ENCODE results near the gene FRMPD4. TPM values are rescaled to one million over a fixed set of nuclear protein-coding genes. Genes with fewer than 3 reads are reported as not detected.
A peak's percentile ranks its signal among the peaks of the same experiment; 100 is the strongest.

The FRMPD4 gene
- total RNA-seq, 1 donor from 2014 or later: 0.54 TPM

DNA sequence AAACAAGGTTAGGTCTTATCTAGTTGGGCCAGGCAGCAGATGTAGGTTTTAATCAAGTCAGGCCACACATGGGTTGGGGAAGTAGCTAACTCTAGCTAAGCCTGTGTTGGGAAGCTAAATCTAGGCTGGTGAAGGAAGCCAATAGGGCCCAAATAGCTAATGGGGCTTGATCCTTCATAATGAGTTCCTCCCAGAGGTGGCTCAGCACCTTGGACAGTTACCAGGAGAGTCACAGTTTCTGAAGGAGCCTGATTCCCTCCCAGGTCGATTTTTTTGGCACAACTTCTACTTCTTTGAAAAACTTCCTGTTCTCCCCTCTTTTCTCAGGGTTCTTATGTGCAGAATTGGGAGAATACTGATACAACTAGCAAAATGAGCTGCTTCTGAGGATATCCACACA, 410.5 kb downstream of the FRMPD4 start:
- no peak for DNase-seq (ENCODE audit: low read depth)
- Histone ChIP-seq H3K36me3 (ENCODE audit: insufficient read depth, low read length) (no peaks in the 10 kb centered on the region), H3K27ac (ENCODE audit: low read depth, low read length) (no peak overlapping the region), H3K79me2 (ENCODE audit: insufficient read depth, low read length) (no peaks in the 10 kb centered on the region), H3K9me3 (ENCODE audit: insufficient read depth, low read depth, low read length) (no peaks in the 10 kb centered on the region), H2AFZ (ENCODE audit: low read depth, low read length) (no peak overlapping the region), H3K4me3 (ENCODE audit: insufficient read depth, low read depth, low read length) (no peak overlapping the region), H3K9ac (ENCODE audit: low read length) (no peak overlapping the region), H3K4me1 (ENCODE audit: insufficient read depth, low read length) (no peaks in the 10 kb centered on the region), H3K27me3 (ENCODE audit: insufficient read depth, low read length) (no peaks in the 10 kb centered on the region), H4K20me1 (ENCODE audit: insufficient read depth, low read length) (no peaks in the 10 kb centered on the region), H3K4me2 (ENCODE audit: low read length) (no peak overlapping the region)
- peak; percentile 90 for FAIRE-seq
- Mint-ChIP-seq H3K9me3 (ENCODE audit: unreplicated experiment) (no peaks in the 10 kb centered on the region), H3K27me3 (ENCODE audit: low read depth, unreplicated experiment) (no peaks in the 10 kb centered on the region), H3K27ac (ENCODE audit: unreplicated experiment) (no peak overlapping the region), H3K4me3 (ENCODE audit: unreplicated experiment) (no peak overlapping the region), H3K36me3 (ENCODE audit: low read depth, unreplicated experiment) (no peaks in the 10 kb centered on the region), H3K4me1 (ENCODE audit: low read depth, unreplicated experiment) (no peaks in the 10 kb centered on the region)
- TF ChIP-seq EZH2 (IDR thresholded peaks at IDR 0.05; ENCODE audit: insufficient read depth, low read length) (no peak), CTCF (IDR thresholded peaks at IDR 0.05; ENCODE audit: insufficient read depth, low read depth, low read length) (no peak)

DNA sequence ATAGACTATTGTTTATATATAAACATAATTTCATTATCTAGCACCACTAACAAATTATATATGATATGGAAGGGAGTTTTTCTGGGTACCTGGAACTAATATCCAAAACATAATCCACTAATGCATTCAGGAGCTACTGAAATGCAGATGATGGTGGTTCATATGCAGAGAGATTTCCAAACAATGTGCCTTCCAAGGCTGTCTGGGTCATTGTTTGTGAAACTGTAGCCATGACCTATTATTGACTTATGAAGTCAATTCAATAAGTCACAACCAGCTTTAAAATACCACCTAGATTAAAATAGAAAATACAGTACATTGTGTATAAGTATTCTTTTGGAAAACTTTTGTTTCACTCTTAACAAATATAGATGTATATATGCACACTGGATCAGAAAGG, 415.9 kb downstream of the FRMPD4 start:
- no peak overlapping the region for H3K27ac ChIP-seq (ENCODE audit: low read depth, low read length)
- no peak for FAIRE-seq
- H3K36me3 ChIP-seq (ENCODE audit: insufficient read depth, low read length): no peaks in the 10 kb centered on the region
- no peak for TF ChIP-seq EZH2 (IDR thresholded peaks at IDR 0.05; ENCODE audit: insufficient read depth, low read length)
- H3K4me1 ChIP-seq (ENCODE audit: insufficient read depth, low read length): no peaks in the 10 kb centered on the region
- no peaks in the 10 kb centered on the region for H3K27me3 Mint-ChIP-seq (ENCODE audit: low read depth, unreplicated experiment)
- H3K4me3 Mint-ChIP-seq (ENCODE audit: unreplicated experiment): no peak overlapping the region
- H3K9ac ChIP-seq (ENCODE audit: low read length): no peak overlapping the region
- no peak overlapping the region for H3K27ac Mint-ChIP-seq (ENCODE audit: unreplicated experiment)
- no peaks in the 10 kb centered on the region for H3K4me1 Mint-ChIP-seq (ENCODE audit: low read depth, unreplicated experiment)
- no peaks in the 10 kb centered on the region for H3K36me3 Mint-ChIP-seq (ENCODE audit: low read depth, unreplicated experiment)
- H3K79me2 ChIP-seq (ENCODE audit: insufficient read depth, low read length): no peaks in the 10 kb centered on the region
- no peak overlapping the region for H3K4me3 ChIP-seq (ENCODE audit: insufficient read depth, low read depth, low read length)
- no peak for DNase-seq (ENCODE audit: low read depth)
- no peaks in the 10 kb centered on the region for H3K9me3 ChIP-seq (ENCODE audit: insufficient read depth, low read depth, low read length)
- H2AFZ ChIP-seq (ENCODE audit: low read depth, low read length): no peak overlapping the region
- no peaks in the 10 kb centered on the region for H3K27me3 ChIP-seq (ENCODE audit: insufficient read depth, low read length)
- no peaks in the 10 kb centered on the region for H3K9me3 Mint-ChIP-seq (ENCODE audit: unreplicated experiment)
- H4K20me1 ChIP-seq (ENCODE audit: insufficient read depth, low read length): no peaks in the 10 kb centered on the region
- H3K4me2 ChIP-seq (ENCODE audit: low read length): no peak overlapping the region

- Histone ChIP-seq H3K79me2 (ENCODE audit: insufficient read depth, low read length) (no peaks in the 10 kb centered on the region), H3K4me3 (ENCODE audit: insufficient read depth, low read depth, low read length) (no peak overlapping the region), H3K4me2 (ENCODE audit: low read length) (no peak overlapping the region), H3K9ac (ENCODE audit: low read length) (no peak overlapping the region), H2AFZ (ENCODE audit: low read depth, low read length) (no peak overlapping the region), H4K20me1 (ENCODE audit: insufficient read depth, low read length) (no peaks in the 10 kb centered on the region), H3K4me1 (ENCODE audit: insufficient read depth, low read length) (no peaks in the 10 kb centered on the region), H3K27ac (ENCODE audit: low read depth, low read length) (no peak overlapping the region), H3K9me3 (ENCODE audit: insufficient read depth, low read depth, low read length) (no peaks in the 10 kb centered on the region), H3K36me3 (ENCODE audit: insufficient read depth, low read length) (no peaks in the 10 kb centered on the region), H3K27me3 (ENCODE audit: insufficient read depth, low read length) (no peaks in the 10 kb centered on the region)
- TF ChIP-seq CTCF (IDR thresholded peaks at IDR 0.05; ENCODE audit: insufficient read depth, low read depth, low read length) (no peak), EZH2 (IDR thresholded peaks at IDR 0.05; ENCODE audit: insufficient read depth, low read length) (no peak)
- Mint-ChIP-seq H3K27me3 (ENCODE audit: low read depth, unreplicated experiment) (no peaks in the 10 kb centered on the region), H3K36me3 (ENCODE audit: low read depth, unreplicated experiment) (no peaks in the 10 kb centered on the region), H3K4me3 (ENCODE audit: unreplicated experiment) (no peak overlapping the region), H3K4me1 (ENCODE audit: low read depth, unreplicated experiment) (peaks cover 3% of the 10 kb centered on the region), H3K27ac (ENCODE audit: unreplicated experiment) (peak overlapping the region; percentile 12), H3K9me3 (ENCODE audit: unreplicated experiment) (no peaks in the 10 kb centered on the region)
- peak; percentile 25 for DNase-seq (ENCODE audit: low read depth)
- no peak for FAIRE-seq
Observed at GRCh38 chrX:12563121-12563520, 424.8 kb downstream of the FRMPD4 start.

Measured in astrocyte (in vitro differentiated cells and primary cell).